ENCODE results near the gene PSAP. TPM values are rescaled to one million over a fixed set of nuclear protein-coding genes. Genes with fewer than 3 reads are reported as not detected.

PSAP gene
- total RNA-seq, 1 experiment from 2014 or later, result 429 TPM

DNA sequence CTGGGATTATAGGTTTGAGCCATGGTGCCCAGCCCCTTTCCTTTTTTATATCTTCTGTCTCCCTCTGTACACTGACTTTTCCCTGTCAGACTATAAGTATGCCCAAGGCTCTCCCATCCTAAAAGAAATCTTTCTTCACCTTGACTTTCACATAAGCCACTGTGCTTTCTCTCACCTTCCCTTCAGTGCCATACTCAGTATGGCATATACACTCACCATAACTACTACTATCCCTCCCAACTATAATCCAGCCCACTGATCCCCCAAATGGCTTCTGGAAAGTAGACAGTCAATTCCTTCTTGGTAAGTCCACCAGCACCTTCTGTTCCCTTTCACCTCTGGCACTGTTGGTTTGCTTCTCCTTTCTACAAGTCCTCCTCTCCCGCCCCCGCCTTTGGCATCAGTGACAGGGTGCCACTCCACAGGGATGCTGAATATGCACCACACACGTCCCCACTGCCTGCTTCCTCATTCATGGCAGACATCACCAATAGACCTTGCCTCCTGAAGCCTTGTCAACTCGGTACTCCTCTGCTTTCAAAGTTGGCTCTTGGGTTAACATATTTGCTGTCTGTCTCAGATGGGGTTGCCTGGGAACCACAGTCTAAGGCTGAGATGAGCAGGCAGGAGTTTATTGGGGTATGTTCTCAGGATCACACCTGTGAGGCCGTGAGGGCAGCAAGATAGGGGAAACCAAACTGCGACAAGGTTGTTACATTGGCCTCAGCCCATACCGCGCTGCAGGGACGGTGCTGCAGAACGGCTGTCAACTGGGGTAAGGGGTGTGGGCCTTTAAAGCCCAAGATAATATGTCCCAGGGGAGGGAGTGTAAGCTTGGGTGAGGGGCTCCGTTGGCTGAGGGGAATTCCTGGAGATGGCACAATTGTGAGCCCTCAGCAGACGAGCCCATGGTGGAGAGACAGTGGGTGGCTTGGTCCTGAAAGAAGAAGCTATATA, 7.2 kb upstream of the PSAP start:
- no peak for DNase-seq (ENCODE audit: low spot score)
- no peaks in the 10 kb centered on the region for H3K27me3 ChIP-seq (replicated peaks; ENCODE audit: insufficient read depth, low read depth, low read length, poor library complexity)
- no peaks in the 10 kb centered on the region for H3K9me3 ChIP-seq (ENCODE audit: low read depth, low read length, poor library complexity, severe bottlenecking)
- ChIA-PET POLR2A (ENCODE audit: low non-redundant PET) (no interaction called here), CTCF (no interaction called here)
- BruUV-seq (replicated peaks), result no TSS peak
- no peak overlapping the region for H3K4me3 ChIP-seq (ENCODE audit: low read depth, low read length, poor library complexity, severe bottlenecking)
- intact Hi-C loops (cut with micrococcal nuclease; ENCODE audit: unreplicated experiment), result no loop called here
- peaks cover 18% of the 10 kb centered on the region for H3K4me1 ChIP-seq (ENCODE audit: insufficient read depth, low read length, poor library complexity, severe bottlenecking)
- H3K27ac ChIP-seq (ENCODE audit: low read depth, low read length, poor library complexity, severe bottlenecking), result no peak overlapping the region
- H3K36me3 ChIP-seq (ENCODE audit: insufficient read depth, low read length, poor library complexity, severe bottlenecking), result no peaks in the 10 kb centered on the region
- TF ChIP-seq, protein P1, sequence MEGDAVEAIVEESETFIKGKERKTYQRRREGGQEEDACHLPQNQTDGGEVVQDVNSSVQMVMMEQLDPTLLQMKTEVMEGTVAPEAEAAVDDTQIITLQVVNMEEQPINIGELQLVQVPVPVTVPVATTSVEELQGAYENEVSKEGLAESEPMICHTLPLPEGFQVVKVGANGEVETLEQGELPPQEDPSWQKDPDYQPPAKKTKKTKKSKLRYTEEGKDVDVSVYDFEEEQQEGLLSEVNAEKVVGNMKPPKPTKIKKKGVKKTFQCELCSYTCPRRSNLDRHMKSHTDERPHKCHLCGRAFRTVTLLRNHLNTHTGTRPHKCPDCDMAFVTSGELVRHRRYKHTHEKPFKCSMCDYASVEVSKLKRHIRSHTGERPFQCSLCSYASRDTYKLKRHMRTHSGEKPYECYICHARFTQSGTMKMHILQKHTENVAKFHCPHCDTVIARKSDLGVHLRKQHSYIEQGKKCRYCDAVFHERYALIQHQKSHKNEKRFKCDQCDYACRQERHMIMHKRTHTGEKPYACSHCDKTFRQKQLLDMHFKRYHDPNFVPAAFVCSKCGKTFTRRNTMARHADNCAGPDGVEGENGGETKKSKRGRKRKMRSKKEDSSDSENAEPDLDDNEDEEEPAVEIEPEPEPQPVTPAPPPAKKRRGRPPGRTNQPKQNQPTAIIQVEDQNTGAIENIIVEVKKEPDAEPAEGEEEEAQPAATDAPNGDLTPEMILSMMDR (conservative IDR thresholded peaks at IDR 0.05; ENCODE audit: low read depth, low read length), result no peak
- TF ChIP-seq EZH2 (IDR thresholded peaks at IDR 0.05; ENCODE audit: borderline replicate concordance, low read depth, low read length, poor library complexity, severe bottlenecking), result no peak

DNA sequence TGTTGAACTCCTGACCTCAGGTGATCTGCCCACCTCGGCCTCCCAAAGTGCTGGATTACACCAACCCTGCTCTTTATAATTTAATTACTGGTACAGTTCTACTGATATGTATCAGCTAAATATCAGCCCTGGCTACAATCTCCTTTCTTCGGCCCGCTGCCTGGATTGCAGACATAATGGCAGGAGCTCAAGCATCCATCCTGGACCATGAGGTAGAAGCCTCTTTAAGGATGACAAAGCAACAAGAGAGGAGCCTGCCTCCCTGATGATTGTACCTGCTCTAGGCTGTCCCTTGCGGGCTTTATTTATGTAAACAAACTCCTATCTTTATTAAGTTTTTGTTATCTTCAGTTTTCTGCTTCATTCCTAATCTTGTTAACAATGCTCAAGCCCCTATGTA, 5.6 kb upstream of the PSAP start:
- CTCF ChIA-PET, result no interaction called here

DNA sequence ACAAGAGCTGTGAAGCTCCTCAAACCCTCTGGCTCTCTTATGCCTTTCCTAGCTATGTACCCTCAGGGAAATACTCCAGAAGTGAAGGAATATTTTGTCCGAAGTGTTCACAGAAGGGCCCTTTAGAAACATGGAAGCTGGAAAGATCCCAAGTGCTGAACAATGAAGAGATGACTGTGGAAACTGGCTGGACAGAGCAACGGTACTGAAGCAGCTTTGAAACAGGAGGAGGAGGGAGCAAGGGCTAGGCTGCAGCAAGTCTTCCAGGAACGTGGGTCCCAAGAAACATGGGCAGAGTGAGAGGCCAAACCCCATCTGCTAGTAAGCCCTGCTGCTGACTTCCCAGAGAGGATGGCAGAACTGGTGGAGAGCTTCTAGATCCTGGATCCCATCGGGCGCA, 3.0 kb upstream of the PSAP start:
- no peaks in the 10 kb centered on the region for H3K27me3 ChIP-seq (replicated peaks; ENCODE audit: insufficient read depth, low read depth, low read length, poor library complexity)
- ChIA-PET POLR2A (ENCODE audit: low non-redundant PET) (no interaction called here), CTCF (no interaction called here)
- H3K4me1 ChIP-seq (ENCODE audit: insufficient read depth, low read length, poor library complexity, severe bottlenecking), result peaks cover 14% of the 10 kb centered on the region
- no TSS peak for BruUV-seq (replicated peaks)
- no peak for DNase-seq (ENCODE audit: low spot score)
- H3K27ac ChIP-seq (ENCODE audit: low read depth, low read length, poor library complexity, severe bottlenecking), result no peak overlapping the region
- no peaks in the 10 kb centered on the region for H3K36me3 ChIP-seq (ENCODE audit: insufficient read depth, low read length, poor library complexity, severe bottlenecking)
- H3K4me3 ChIP-seq (ENCODE audit: low read depth, low read length, poor library complexity, severe bottlenecking), result no peak overlapping the region
- H3K9me3 ChIP-seq (ENCODE audit: low read depth, low read length, poor library complexity, severe bottlenecking), result no peaks in the 10 kb centered on the region
- intact Hi-C loops (cut with micrococcal nuclease; ENCODE audit: unreplicated experiment), result no loop called here
- TF ChIP-seq, protein P1 (conservative IDR thresholded peaks at IDR 0.05; ENCODE audit: low read depth, low read length), result no peak
- no peak for TF ChIP-seq EZH2 (IDR thresholded peaks at IDR 0.05; ENCODE audit: borderline replicate concordance, low read depth, low read length, poor library complexity, severe bottlenecking)

More for the DNA sequence above, 5.6 kb upstream of the PSAP start:
- POLR2A ChIA-PET (ENCODE audit: low non-redundant PET), result no interaction called here
- H3K36me3 ChIP-seq (ENCODE audit: insufficient read depth, low read length, poor library complexity, severe bottlenecking), result no peaks in the 10 kb centered on the region
- no TSS peak for BruUV-seq (replicated peaks)
- H3K4me1 ChIP-seq (ENCODE audit: insufficient read depth, low read length, poor library complexity, severe bottlenecking), result peaks cover 18% of the 10 kb centered on the region
- no peak overlapping the region for H3K27ac ChIP-seq (ENCODE audit: low read depth, low read length, poor library complexity, severe bottlenecking)
- intact Hi-C loops (cut with micrococcal nuclease; ENCODE audit: unreplicated experiment), result no loop called here
- TF ChIP-seq EZH2 (IDR thresholded peaks at IDR 0.05; ENCODE audit: borderline replicate concordance, low read depth, low read length, poor library complexity, severe bottlenecking), result no peak
- TF ChIP-seq, protein P1 (conservative IDR thresholded peaks at IDR 0.05; ENCODE audit: low read depth, low read length), result no peak
- no peaks in the 10 kb centered on the region for H3K9me3 ChIP-seq (ENCODE audit: low read depth, low read length, poor library complexity, severe bottlenecking)
- DNase-seq (ENCODE audit: low spot score), result no peak
- no peak overlapping the region for H3K4me3 ChIP-seq (ENCODE audit: low read depth, low read length, poor library complexity, severe bottlenecking)
- H3K27me3 ChIP-seq (replicated peaks; ENCODE audit: insufficient read depth, low read depth, low read length, poor library complexity), result no peaks in the 10 kb centered on the region
